ENCODE results near the gene RABL3.

RABL3 gene

DNA sequence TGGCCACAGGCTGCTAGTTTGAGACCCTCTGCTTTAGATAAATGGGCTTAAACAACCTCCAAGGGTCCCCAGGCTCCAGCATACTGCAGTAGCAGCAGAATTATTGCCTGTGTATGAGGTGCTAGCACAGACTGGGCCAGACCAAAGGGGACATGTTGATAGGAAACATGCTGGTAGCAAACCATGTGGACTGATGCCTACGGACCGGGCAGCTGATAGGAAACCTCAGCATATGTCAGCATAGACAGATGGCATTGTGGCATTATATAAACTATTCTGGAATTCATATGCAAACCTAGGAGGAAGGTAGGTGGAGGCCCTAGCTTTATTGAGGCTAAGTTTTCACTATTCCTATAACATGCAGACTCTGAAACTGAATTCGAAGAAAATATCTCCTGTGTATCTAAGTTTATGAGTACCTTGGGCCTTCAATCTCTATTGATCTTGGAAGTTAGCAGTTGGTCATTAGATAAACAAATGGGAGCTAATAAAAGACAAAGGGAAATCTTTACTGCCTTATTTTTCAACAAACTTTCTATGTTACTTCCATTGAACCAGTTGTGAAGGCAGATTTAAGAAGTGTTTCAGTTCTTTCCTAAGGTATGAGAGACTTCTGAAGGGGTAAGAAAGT is 58.5 kb downstream of the RABL3 start:
- DNase-seq (ENCODE audit: low spot score): no peak
- TF ChIP-seq, protein P1, sequence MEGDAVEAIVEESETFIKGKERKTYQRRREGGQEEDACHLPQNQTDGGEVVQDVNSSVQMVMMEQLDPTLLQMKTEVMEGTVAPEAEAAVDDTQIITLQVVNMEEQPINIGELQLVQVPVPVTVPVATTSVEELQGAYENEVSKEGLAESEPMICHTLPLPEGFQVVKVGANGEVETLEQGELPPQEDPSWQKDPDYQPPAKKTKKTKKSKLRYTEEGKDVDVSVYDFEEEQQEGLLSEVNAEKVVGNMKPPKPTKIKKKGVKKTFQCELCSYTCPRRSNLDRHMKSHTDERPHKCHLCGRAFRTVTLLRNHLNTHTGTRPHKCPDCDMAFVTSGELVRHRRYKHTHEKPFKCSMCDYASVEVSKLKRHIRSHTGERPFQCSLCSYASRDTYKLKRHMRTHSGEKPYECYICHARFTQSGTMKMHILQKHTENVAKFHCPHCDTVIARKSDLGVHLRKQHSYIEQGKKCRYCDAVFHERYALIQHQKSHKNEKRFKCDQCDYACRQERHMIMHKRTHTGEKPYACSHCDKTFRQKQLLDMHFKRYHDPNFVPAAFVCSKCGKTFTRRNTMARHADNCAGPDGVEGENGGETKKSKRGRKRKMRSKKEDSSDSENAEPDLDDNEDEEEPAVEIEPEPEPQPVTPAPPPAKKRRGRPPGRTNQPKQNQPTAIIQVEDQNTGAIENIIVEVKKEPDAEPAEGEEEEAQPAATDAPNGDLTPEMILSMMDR (IDR thresholded peaks at IDR 0.05): no peak
- H3K27ac ChIP-seq: no peak overlapping the region
- no peak overlapping the region for H3K4me3 ChIP-seq

DNA sequence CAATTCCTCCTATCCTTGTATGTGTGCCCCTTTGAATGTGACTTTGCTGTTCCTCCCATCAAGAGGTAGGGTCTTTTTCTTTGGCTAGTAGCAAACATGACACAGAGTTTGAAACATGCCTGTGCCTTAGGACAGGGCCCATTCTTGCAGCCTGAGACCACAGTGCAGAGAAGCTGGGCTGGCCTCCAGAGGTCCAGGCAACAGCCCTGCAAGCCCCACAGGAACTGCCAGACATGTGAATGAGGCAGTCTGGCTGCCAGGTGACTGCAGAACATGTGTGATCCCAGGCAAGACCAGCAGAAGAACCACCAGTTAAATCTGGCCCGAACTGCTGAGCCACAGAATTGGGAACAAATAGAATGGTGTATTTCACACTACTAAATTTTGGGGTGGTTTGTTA is 59.1 kb downstream of the RABL3 start:
- Histone ChIP-seq H3K4me3 (no peak overlapping the region), H3K27ac (no peak overlapping the region)
- TF ChIP-seq, protein P1 (IDR thresholded peaks at IDR 0.05): no peak
- no peak for DNase-seq (ENCODE audit: low spot score)

DNA sequence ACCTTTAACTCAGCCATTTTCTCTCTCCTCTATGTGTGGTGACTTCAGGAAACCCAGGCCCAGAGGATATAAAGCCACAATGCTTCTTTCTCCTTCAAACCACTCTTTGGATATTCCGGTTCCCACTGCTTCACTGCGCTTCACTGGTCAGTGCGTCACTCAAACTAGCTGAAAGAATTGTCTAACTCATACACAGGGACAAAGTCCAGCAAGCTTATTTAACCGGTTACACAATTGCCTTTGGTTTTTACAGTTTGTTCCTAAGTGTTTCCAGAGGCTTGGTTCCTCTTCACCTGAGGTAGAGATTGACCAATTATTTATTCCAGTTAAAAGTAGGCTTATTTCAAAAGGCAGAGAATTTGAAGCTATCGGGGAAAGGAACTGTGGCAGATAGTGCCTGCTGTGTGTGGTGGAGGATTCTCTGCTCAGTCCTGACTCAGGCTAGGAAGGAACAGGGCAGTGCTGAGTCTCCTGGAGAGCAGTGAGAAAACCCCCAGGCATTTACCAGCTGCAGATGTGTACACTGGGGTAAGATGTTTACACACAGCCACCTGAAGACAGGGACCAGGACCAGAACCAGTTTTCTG is 60.1 kb downstream of the RABL3 start, which contains the start of gene HGD:
TSS of gene HGD (minus strand) at position 145 of the 587 bp plus-strand sequence. CDS start at position 17, 128 bp downstream.
- H3K4me3 ChIP-seq: no peak within 1 kb of the TSS
- TF ChIP-seq, protein P1 (IDR thresholded peaks at IDR 0.05): no peak

DNA sequence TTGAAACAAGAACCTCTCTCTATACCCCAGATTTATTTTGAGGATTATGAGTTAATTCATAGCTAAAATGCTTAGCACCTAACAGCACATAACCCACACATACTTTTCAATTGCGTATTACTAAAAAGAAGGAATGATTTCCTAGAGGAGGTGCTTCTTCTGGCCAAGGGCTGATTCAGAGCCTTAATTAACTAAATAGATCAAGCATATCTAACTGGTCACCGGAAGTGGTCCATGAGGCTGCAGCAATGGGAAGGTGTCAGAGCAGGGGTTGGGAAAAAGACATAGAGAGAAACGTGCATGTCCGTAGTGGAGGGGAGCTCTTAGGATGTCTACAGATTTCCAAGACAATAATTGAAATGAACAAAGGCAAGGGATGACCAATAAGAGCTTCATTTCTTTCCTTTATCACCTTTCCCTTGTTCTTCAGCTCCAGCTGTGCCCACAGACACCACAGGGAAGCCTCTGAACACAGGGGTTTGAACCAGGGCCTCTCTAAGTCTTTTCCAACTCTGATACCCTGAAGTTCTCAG is 60.7 kb downstream of the RABL3 start:
- no peak overlapping the region for H3K27ac ChIP-seq
- TF ChIP-seq, protein P1 (IDR thresholded peaks at IDR 0.05): no peak
- H3K4me3 ChIP-seq: no peak overlapping the region
- DNase-seq (ENCODE audit: low spot score): no peak

More for the DNA sequence above, 60.1 kb downstream of the RABL3 start, which contains the start of gene HGD:
- DNase-seq (ENCODE audit: low spot score): no peak
- H3K27ac ChIP-seq: no peak within 1 kb of the TSS

DNA sequence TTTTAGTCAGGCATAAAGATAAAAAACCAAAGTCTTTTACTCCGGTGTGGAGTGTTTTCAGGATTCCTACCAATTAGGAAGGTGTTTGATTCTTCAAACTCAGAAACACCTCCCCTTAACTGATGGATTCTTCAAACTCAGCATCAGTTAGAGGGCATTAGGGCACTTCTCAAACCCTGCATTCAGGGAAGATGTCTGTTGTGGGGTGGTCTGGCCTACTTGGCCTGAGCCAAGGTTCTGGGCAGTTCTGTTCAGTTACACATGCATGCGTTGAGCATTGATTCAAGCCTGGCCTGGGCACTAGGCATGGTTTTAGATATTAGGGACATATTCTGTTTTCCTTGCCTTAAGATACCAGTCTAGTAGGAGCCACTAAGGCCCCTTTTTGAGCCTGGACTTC is 61.3 kb downstream of the RABL3 start:
- TF ChIP-seq, protein P1 (IDR thresholded peaks at IDR 0.05): no peak
- no peak overlapping the region for H3K27ac ChIP-seq
- H3K4me3 ChIP-seq: no peak overlapping the region
- no peak for DNase-seq (ENCODE audit: low spot score)

DNA sequence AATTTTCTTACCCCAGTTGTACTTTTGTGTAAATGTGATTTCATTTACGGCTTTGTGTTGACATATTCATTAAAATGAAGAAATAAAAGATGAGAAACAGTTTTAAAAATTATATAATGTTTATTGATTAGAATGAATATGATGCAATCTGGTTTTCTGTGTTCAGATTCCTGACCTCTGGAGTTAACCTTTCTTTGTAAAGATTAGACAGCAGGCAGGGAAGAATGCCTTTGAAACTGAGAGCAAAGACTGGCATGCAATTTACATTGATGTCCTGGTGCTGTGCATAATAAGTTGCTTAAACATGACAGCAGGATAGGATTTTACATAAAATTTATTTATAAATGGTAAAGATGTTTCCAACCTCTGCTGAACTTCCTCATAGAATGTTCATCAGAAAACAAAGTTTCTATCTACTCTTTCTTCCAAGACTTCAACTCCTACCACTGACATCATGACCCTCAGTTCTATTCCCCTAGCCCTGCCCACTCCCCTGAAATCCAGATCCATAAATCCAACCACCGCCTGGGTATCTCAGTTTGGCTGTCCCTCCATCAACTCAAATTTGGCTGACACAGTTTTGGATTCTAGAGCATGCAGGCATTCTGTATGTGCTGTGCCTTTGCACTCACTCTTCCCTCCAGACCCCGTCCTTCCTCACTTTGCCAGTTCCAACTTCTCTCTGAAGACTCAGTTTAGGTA is 62.0 kb downstream of the RABL3 start:
- no peak for DNase-seq (ENCODE audit: low spot score)
- no peak overlapping the region for H3K4me3 ChIP-seq

More for the DNA sequence above, 62.0 kb downstream of the RABL3 start:
- H3K27ac ChIP-seq: no peak overlapping the region
- TF ChIP-seq, protein P1 (IDR thresholded peaks at IDR 0.05): no peak
